ENCODE measurements around the gene SALL4.

Gene SALL4

DNA sequence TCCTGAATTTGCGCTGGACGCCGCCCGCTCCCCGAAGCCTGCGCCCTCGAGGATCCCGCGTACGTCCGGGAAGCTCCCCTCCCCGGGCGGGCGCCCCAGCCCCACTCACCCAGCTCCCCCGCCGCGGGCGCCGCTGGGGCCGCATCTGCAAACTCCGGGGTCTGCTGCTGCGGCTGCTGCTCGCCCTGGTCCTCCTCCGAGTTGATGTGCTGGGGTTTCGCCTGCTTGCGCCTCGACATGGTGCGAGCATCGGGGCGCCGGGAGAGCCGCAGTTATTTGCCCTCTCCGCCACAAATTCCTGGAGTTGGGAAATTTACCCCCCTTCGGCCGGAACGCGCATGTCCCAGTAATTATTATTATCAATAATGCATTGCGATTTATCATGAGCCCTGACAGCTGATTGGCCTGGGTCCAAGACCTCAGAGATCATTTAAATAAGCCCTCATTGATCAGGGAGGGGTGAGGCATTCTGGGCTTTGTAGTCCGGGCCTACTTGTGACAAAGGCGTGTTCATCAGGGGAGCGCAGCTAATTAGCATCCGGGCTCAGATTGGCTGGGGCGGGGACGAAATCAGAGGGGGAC, at the start of gene SALL4:
TSS of gene SALL4 (minus strand) at position 352 of the 582 bp plus-strand sequence. CDS start at position 239, 113 bp downstream.
- TF ChIP-seq GATA3 (IDR thresholded peaks at IDR 0.05; ENCODE audit: low read depth, low read length) (no peak), GATA2 (IDR thresholded peaks at IDR 0.05; ENCODE audit: low read depth, low read length) (no peak)

DNA sequence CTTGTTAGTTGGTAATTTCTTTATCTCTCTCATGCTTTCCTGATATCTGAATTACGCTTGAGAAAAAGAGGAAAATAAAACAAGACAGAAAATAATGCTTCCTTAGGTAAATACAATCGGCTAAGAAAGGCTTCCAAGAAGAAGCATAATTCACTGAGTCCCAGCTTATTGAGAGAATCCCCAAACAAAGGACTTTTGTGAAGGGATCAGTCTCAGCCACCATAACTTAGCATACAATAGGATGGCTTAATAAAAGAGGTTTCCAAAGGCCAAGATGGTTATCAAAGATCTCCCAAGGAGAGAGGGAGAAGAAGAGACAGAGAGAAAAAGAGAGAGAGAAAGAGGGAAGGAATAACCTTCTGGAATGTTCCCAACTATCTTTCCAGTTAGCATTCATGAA, 46.0 kb upstream of the SALL4 start:
- no peak for TF ChIP-seq GATA3 (IDR thresholded peaks at IDR 0.05; ENCODE audit: low read depth, low read length)
- TF ChIP-seq GATA2 (IDR thresholded peaks at IDR 0.05; ENCODE audit: low read depth, low read length): no peak

DNA sequence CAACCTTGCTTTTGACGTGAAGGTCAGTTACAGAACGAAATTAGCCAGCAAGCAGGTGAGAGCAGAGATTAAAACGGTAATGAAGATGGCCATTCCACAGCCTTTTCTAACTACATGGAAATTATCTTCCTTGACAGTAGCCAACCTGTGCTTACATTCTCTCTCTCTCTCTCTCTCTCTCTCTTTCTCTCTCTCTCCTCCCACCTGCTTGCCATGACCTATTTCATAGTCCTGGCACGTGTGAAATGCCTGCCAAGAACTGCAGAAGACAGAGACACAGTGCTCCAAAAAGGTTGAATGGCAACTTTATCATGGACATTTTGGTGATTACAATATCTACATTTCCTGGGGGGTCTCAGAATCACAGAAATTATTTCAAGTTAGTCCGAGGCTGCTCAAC, 38.5 kb upstream of the SALL4 start:
- no peak for TF ChIP-seq GATA2 (IDR thresholded peaks at IDR 0.05; ENCODE audit: low read depth, low read length)
- no peak for TF ChIP-seq GATA3 (IDR thresholded peaks at IDR 0.05; ENCODE audit: low read depth, low read length)

DNA sequence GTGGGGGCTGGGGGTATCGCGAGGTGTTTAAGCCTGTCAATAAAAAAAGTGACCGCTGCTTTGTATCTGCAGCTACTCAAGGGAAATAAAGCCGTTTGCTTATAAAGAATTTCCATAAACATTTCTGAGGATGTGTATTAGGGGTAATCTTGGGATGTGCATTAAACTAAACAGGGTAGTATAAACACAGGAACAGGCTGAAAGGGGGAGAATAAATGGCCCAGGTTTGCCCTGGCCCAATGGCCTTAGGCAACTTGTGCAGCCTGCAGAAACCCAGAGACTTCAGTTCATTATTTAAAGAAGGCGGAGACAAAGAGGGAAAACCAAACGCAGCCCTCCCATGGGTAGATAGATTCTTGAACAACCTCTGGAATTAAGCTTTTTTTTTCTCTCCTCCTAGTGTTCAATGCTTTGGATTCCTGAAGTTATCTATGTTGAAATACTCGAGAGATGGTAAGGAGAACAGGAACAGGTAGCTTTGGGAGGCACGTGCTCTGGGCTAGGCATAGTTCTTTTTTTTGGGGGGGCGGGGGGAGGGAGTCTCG, 35.6 kb upstream of the SALL4 start:
- no peak for TF ChIP-seq GATA3 (IDR thresholded peaks at IDR 0.05; ENCODE audit: low read depth, low read length)
- TF ChIP-seq GATA2 (IDR thresholded peaks at IDR 0.05; ENCODE audit: low read depth, low read length): no peak

DNA sequence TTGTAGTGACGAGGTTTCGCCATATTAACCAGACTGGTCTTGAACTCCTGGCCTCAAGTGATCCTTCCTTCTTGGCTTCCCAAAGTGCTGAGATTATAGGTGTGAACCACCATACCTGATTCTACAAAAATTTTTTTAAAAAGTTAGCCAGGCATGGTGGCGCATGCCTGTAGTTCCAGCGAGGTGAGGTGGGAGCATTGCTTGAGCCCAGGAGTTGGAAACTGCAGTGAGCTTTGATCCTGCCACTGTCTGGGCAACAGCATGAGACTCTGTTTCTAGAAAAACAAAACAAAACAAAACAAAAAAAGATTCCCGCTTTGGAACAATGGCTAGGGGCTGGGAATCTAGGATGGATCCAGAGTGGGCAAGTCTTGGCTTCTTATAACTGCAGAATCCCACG, 35.1 kb upstream of the SALL4 start:
- TF ChIP-seq GATA2 (IDR thresholded peaks at IDR 0.05; ENCODE audit: low read depth, low read length) (no peak), GATA3 (IDR thresholded peaks at IDR 0.05; ENCODE audit: low read depth, low read length) (no peak)

DNA sequence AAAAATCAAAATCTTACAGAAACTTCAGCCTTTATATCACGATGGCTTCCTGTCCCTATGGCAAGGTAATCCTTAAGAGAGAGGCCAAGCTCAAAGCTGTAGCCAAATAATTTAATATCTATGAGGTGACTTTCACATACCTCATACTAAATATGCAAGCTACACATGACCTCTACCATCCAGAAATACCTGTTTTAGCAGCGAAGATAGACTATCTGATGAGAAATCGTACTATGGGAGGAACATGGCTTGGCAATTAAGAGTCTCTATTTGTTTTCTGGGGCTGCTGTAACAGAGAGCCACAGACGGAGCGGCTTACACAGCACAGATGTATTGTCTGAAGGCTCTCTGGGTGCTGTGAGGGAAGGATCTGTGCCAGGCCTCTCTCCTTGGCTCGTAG, 31.0 kb upstream of the SALL4 start:
- TF ChIP-seq GATA2 (IDR thresholded peaks at IDR 0.05; ENCODE audit: low read depth, low read length): no peak
- no peak for TF ChIP-seq GATA3 (IDR thresholded peaks at IDR 0.05; ENCODE audit: low read depth, low read length)

DNA sequence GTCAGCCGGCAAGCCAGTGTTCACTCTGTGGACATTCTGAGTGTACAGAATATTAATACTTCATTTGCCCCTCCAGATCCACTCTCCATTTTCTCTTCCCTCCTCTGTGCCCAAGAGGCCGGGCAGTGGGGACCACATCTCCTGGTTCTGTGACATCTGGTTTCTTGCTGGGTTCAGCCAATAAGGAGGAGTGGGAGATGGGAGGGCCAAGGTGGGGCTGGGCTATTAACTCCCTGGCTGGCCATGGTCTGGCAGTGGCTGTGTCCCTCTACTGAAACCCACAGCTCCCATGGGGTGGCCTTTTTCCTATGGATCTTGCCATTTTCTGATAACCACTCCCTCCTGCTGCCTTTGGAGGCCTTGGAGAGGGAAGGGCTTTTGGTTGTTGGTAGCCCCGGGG, 30.0 kb upstream of the SALL4 start:
- TF ChIP-seq GATA3 (IDR thresholded peaks at IDR 0.05; ENCODE audit: low read depth, low read length) (no peak), GATA2 (IDR thresholded peaks at IDR 0.05; ENCODE audit: low read depth, low read length) (no peak)

DNA sequence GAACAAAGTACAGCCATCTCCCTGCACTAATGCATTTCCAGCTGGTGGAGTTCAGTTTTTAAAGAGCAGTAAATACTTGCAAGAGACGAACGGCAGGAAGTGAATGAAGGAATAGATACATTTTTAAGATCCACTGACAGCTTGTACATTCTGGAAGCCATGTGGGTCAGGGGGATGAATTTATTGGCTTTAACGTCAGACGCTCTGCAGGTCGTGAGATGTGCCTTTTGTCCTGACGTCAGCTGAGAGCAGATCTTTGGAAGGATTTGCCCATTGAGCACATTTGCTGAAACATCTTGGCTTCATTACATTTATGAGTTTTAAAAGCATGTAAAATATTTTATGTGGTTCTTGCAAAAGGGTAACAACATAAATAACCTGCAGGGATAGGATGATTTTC, 29.5 kb upstream of the SALL4 start:
- TF ChIP-seq GATA2 (IDR thresholded peaks at IDR 0.05; ENCODE audit: low read depth, low read length): no peak
- no peak for TF ChIP-seq GATA3 (IDR thresholded peaks at IDR 0.05; ENCODE audit: low read depth, low read length)

DNA sequence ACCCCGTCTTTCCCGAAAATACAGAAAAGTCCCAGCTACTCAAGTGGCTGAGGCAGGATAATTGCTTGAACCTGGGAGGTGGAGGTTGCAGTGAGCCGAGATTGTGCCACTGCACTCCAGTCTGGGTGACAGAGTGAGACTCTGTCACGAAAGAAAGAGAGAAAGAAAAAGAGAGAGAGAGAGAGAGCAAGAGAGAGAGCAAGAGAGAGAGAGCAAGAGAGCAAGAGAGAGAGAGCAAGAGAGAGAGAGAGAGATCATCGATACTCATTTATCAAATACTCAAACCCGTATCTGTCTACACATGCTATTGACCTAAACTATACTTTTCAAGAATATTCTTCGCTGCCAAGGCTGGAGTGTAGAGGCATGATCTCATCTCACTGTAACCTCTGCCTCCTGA, 28.2 kb upstream of the SALL4 start:
- no peak for TF ChIP-seq GATA2 (IDR thresholded peaks at IDR 0.05; ENCODE audit: low read depth, low read length)
- TF ChIP-seq GATA3 (IDR thresholded peaks at IDR 0.05; ENCODE audit: low read depth, low read length): no peak

DNA sequence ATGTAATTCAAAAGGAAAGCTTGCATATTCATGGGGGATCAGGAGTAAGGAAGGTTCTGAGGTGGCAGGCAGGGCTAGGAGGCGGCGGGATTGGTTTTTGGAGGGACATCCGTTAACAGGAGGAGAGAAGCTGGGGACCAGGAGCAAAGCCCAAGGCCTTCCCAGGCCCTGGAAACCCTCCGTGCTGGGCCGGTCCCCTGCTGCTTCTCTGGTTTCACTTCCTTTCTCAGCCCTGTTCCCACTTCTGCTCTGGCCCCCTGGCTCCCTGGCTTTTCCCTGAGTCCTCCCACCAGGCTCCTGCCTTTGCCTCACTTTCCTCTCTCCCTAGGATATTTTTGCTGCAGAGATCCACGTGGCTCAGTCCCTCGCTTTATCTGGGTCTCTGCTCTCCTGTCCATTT, 26.4 kb upstream of the SALL4 start:
- no peak for TF ChIP-seq GATA3 (IDR thresholded peaks at IDR 0.05; ENCODE audit: low read depth, low read length)
- TF ChIP-seq GATA2 (IDR thresholded peaks at IDR 0.05; ENCODE audit: low read depth, low read length): no peak

DNA sequence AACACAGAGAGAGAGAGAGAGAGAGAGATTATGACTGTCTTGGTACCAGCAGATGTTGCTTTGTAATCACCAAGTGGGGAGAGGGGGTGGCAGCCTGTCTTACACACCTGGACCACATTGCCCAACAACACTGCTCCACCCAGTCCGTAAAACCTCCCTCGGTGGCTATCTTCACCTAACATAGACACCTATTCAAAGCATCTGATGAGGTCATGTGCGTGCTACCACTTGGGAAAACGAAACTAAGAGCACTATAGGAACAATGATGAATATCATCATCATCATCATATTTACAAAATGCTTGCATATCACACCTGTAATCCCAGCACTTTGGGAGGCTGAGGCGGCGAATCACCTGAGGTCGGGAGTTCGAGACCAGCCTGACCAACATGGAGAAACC, 24.1 kb upstream of the SALL4 start:
- TF ChIP-seq GATA3 (IDR thresholded peaks at IDR 0.05; ENCODE audit: low read depth, low read length) (no peak), GATA2 (IDR thresholded peaks at IDR 0.05; ENCODE audit: low read depth, low read length) (no peak)

DNA sequence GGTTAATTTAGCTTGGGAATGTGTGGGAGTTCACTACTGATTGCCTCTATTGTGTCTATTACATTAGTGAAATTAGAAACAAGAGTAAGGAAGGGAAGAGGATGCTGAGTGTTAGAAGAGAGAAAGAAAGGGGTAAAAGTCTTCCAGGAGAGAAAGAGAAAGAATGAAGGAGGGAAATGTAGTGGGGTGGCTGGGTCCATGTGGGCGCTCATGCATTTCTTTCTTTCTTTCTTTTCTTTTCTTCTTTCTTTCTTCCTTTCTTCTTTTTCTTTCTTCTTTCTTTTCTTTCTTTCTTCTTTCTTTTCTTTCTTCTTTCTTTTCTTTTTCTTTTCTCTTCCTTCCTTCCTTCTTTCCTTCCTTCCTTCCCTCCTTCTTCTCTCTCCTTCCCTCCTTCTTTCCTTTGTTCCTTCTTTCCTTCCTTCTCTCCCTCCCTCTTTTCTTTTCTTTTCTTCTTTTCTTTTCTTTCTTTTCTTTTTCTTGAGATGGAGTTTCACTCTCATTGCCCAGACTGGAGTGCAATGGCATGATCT, 16.2 kb upstream of the SALL4 start:
- TF ChIP-seq GATA2 (IDR thresholded peaks at IDR 0.05; ENCODE audit: low read depth, low read length) (no peak), GATA3 (IDR thresholded peaks at IDR 0.05; ENCODE audit: low read depth, low read length) (no peak)

DNA sequence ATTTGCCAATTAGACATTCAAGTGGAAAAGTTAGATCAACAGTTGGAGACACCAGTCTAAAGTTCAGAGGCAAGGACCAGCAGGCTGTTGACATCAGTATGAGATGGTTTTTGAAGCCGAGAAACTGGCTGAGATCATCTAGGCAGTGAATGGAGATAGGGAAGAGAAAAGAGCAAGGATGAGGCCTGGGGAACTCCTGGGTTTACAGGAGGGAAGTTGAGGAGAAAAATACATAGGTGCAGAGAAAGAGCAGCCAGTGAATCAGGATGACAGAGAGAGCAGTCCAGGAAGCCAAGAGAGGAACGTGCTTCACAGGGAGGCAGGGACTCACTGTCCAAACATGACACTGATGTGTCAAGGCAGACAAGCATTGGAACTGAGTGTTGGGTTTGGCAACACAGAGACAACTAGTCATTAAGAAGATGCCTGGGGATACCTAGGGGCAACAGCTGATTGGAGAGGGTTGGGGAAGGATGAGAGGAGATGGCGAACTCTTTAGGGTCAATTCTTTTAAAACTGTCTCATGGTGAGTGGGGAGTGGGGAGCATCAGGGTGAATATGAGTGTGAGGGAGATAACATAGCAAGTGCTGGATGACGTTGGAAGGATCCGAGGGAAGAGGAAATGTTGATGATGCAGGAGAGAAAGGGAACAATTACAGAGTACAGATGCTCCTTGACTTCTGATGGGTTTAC, 13.2 kb upstream of the SALL4 start:
- TF ChIP-seq GATA2 (IDR thresholded peaks at IDR 0.05; ENCODE audit: low read depth, low read length): no peak
- no peak for TF ChIP-seq GATA3 (IDR thresholded peaks at IDR 0.05; ENCODE audit: low read depth, low read length)

DNA sequence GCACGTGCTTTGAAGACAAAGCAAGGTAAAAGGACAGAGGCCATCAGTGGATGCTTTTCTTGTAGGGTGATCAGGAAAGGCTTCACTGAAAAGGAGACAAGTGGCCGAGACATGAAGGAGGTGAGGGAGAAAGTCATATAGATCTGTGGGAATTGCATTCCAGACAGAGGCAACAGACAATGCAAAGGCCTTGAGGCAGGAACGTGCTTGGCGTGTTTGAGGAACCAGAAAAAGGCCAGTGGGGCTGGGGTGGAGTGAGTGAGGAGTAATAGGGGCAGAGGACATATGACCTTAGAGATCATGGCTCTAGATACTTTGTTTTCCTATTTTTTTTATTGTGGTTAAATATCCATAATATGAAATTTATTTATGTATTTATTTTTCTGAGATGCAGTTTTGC, 10.5 kb upstream of the SALL4 start:
- TF ChIP-seq GATA2 (IDR thresholded peaks at IDR 0.05; ENCODE audit: low read depth, low read length): no peak
- no peak for TF ChIP-seq GATA3 (IDR thresholded peaks at IDR 0.05; ENCODE audit: low read depth, low read length)

All from SH-SY5Y (cell line).